ENCODE measurements around the gene SSTR3. TPM values are rescaled to one million over a fixed set of nuclear protein-coding genes. Genes with fewer than 3 reads are reported as not detected.

The SSTR3 gene
- total RNA-seq, 1 experiment from 2014 or later = 0.08 TPM

DNA sequence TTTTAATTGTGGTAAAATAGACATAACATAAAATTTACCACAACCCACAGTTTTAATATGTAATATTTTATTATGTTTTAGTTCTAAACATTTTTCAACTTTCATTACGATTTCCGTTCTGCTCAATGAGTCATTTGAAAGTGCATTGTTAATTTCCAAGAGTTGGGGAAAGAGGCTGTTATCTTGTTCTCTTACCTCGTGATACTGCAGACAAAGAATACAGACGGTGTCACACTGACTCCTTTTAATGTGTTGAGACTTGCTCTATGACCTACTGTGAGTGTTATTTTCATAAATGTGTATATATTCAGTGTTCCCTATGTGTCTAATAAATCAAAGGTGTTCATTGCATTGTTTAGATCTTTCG, 42.6 kb upstream of the SSTR3 start:
- ChIA-PET POLR2A (no interaction called here), CTCF (no interaction called here)
- H3K27me3 ChIP-seq (ENCODE audit: control insufficient read depth, insufficient read depth, low read length) = no peaks in the 10 kb centered on the region
- H3K27ac ChIP-seq (ENCODE audit: low read length) = no peak overlapping the region
- peaks cover 14% of the 10 kb centered on the region for H3K4me1 ChIP-seq (ENCODE audit: control insufficient read depth, insufficient read depth, low read length)
- DNase-seq (ENCODE audit: low read depth, low spot score) = no peak
- H3K36me3 ChIP-seq (ENCODE audit: control insufficient read depth, insufficient read depth, low read length) = no peaks in the 10 kb centered on the region
- intact Hi-C loops (cut with micrococcal nuclease; ENCODE audit: unreplicated experiment) = no loop called here
- ATAC-seq = no peak
- H3K4me3 ChIP-seq (ENCODE audit: low read depth in 2 of 2, low read length in 2 of 2) = no peak overlapping the region
- in situ Hi-C loops (cut with HindIII; ENCODE audit: low pct_unique_long_range_greater_than_20kb, low sequenced_read_pairs) = no loop called here
- TF ChIP-seq, protein P1, sequence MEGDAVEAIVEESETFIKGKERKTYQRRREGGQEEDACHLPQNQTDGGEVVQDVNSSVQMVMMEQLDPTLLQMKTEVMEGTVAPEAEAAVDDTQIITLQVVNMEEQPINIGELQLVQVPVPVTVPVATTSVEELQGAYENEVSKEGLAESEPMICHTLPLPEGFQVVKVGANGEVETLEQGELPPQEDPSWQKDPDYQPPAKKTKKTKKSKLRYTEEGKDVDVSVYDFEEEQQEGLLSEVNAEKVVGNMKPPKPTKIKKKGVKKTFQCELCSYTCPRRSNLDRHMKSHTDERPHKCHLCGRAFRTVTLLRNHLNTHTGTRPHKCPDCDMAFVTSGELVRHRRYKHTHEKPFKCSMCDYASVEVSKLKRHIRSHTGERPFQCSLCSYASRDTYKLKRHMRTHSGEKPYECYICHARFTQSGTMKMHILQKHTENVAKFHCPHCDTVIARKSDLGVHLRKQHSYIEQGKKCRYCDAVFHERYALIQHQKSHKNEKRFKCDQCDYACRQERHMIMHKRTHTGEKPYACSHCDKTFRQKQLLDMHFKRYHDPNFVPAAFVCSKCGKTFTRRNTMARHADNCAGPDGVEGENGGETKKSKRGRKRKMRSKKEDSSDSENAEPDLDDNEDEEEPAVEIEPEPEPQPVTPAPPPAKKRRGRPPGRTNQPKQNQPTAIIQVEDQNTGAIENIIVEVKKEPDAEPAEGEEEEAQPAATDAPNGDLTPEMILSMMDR (IDR thresholded peaks at IDR 0.05) = no peak
- TF ChIP-seq, protein P2, sequence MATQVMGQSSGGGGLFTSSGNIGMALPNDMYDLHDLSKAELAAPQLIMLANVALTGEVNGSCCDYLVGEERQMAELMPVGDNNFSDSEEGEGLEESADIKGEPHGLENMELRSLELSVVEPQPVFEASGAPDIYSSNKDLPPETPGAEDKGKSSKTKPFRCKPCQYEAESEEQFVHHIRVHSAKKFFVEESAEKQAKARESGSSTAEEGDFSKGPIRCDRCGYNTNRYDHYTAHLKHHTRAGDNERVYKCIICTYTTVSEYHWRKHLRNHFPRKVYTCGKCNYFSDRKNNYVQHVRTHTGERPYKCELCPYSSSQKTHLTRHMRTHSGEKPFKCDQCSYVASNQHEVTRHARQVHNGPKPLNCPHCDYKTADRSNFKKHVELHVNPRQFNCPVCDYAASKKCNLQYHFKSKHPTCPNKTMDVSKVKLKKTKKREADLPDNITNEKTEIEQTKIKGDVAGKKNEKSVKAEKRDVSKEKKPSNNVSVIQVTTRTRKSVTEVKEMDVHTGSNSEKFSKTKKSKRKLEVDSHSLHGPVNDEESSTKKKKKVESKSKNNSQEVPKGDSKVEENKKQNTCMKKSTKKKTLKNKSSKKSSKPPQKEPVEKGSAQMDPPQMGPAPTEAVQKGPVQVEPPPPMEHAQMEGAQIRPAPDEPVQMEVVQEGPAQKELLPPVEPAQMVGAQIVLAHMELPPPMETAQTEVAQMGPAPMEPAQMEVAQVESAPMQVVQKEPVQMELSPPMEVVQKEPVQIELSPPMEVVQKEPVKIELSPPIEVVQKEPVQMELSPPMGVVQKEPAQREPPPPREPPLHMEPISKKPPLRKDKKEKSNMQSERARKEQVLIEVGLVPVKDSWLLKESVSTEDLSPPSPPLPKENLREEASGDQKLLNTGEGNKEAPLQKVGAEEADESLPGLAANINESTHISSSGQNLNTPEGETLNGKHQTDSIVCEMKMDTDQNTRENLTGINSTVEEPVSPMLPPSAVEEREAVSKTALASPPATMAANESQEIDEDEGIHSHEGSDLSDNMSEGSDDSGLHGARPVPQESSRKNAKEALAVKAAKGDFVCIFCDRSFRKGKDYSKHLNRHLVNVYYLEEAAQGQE (IDR thresholded peaks at IDR 0.05; ENCODE audit: insufficient read depth in 1 of 2, low read depth in 2 of 2, low read length in 1 of 2) = no peak
- no peak for TF ChIP-seq POLR2AphosphoS5 (IDR thresholded peaks at IDR 0.05; ENCODE audit: low read depth, low read length)
- TF ChIP-seq SIN3A (IDR thresholded peaks at IDR 0.05; ENCODE audit: borderline replicate concordance, insufficient read depth, low read depth, low read length) = no peak
- no peak for TF ChIP-seq TCF7L2 (IDR thresholded peaks at IDR 0.05; ENCODE audit: low read depth, low read length)
- no TSS peak for BruUV-seq (replicated peaks)
- no peaks in the 10 kb centered on the region for H3K9me3 ChIP-seq (ENCODE audit: control insufficient read depth, insufficient read depth, low read depth, low read length)

DNA sequence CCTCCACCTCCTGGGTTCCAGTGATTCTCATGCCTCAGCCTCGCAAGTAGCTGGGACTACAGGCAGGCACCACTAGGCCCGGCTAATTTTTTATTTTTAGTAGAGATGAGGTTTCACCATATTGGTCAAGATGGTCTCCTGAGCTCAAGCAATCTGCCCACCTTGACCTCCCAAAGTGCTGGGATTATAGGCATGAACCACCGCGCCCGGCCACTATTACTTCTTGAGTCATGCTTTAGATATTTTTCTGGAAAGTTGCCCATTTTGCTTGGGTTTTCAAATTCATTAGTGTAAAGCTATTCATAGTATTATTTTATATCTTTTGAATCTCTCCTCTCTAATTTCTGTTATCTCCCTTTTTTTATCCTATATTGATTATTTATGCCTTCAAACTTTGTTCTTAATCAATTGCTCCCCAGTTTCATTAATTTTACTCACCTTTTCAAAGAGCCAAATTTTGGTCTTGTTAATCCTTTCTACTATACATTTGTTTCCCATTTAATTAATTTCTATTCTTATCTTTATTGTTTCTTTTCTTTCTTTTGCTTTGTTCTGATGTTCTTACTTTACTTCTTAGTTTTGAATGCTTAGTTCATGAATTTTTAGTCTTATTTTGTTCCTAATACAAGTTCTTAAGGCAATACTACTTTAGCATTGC, 42.1 kb upstream of the SSTR3 start:
- Histone ChIP-seq H3K4me3 (ENCODE audit: low read depth in 2 of 2, low read length in 2 of 2) (no peak overlapping the region), H3K4me1 (ENCODE audit: control insufficient read depth, insufficient read depth, low read length) (peaks cover 12% of the 10 kb centered on the region), H3K36me3 (ENCODE audit: control insufficient read depth, insufficient read depth, low read length) (no peaks in the 10 kb centered on the region), H3K27ac (ENCODE audit: low read length) (no peak overlapping the region), H3K27me3 (ENCODE audit: control insufficient read depth, insufficient read depth, low read length) (no peaks in the 10 kb centered on the region), H3K9me3 (ENCODE audit: control insufficient read depth, insufficient read depth, low read depth, low read length) (no peaks in the 10 kb centered on the region)
- POLR2A ChIA-PET = interaction anchor here (0.7 kb wide), 1 partner anchor 143 kb away, joined by 8 read pairs; no protein-coding TSS in a partner anchor
- in situ Hi-C loops (cut with HindIII; ENCODE audit: low pct_unique_long_range_greater_than_20kb, low sequenced_read_pairs) (no loop called here), intact Hi-C loops (cut with micrococcal nuclease; ENCODE audit: unreplicated experiment) (no loop called here)
- CTCF ChIA-PET = no interaction called here
- DNase-seq (ENCODE audit: low read depth, low spot score) (no peak), ATAC-seq (no peak)
- BruUV-seq (replicated peaks) = no TSS peak
- TF ChIP-seq POLR2AphosphoS5 (IDR thresholded peaks at IDR 0.05; ENCODE audit: low read depth, low read length) (no peak), SIN3A (IDR thresholded peaks at IDR 0.05; ENCODE audit: borderline replicate concordance, insufficient read depth, low read depth, low read length) (no peak), TCF7L2 (IDR thresholded peaks at IDR 0.05; ENCODE audit: low read depth, low read length) (no peak)
- TF ChIP-seq, protein P2 (IDR thresholded peaks at IDR 0.05; ENCODE audit: insufficient read depth in 1 of 2, low read depth in 2 of 2, low read length in 1 of 2) = no peak
- TF ChIP-seq, protein P1 (IDR thresholded peaks at IDR 0.05) = no peak

All from Panc1 (cell line).